HG03442 (cell line): Measurements from ENCODE around the gene MYRF.

Experiments
- ATAC-seq: cut with Tn5 transposase; IDR thresholded peaks from one replicate; pipeline ENCODE4 v1.9.1; 2021; ENCODE audit warnings: mild to moderate bottlenecking, moderate library complexity; ENCODE audit not compliant: unreplicated experiment

MYRF gene

DNA sequence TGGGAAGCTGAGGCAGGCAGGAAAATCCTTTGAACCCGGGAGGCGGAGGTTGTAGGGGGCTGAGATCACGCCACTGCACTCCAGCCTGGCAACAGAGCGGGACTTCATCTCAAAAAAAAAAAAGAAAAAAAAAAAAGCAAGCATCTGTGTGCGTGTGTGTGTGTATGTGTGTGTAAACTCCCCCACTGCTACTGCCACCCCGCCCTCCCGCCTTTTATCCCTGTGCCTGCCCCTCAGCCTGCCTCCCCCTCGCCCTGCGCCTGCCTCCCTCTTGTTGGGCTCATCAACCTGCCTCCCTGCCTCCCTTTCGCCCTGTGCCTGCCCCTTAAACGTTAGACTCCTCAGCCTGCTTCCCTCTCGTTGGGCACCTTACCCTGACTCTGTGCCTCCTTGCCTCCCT, 22.0 kb downstream of the MYRF start:
- no peak for ATAC-seq

GRCh38 chr11:61775106-61775505, 22.7 kb downstream of the MYRF start:
- no peak for ATAC-seq

DNA sequence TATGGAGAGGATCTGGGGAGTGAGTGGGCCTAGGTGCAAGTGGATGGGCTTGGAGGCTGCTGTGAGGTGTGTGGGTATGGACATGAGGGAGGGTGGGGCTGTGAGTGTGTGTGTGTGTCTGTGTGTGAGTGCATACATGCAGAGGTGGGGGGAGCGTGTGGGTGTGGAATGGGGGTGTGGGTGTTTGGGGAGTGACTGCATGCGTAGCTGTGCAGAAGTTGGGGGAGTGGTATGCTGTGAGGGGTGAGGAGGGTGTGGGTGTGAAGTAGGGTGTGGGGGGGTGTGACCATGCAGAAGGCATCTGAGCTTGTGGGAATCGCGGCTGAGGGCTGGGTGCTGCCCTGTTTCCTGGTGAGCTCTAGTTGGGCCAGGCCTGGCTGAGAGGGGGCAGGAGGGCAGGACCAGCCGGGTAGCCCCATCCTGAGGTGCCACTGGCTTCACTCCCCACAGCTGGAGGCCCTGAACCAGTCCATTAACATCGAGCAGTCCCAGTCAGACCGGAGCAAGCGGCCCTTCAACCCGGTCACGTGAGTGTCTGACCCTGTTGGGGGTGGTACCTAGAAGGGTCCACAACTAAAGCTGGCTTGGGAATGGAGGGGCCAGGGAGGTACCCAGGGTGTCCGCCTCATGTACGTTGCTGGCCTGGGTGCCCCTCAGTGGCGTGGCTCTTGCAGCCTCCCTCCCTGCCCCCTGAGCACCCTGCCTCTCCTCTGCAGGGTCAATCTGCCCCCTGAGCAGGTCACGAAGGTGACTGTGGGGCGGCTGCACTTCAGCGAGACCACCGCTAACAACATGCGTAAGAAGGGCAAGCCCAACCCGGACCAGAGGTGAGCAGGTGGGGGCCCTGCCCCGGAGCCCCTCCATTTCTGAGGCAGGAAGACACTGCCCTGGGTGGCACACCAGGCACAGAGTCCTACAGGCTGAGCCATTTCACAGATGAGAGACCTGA, 23.4 kb downstream of the MYRF start:
- no peak for ATAC-seq

- ATAC-seq = peak; percentile 42
Observed at GRCh38 chr11:61776561-61777075, 24.2 kb downstream of the MYRF start.

GRCh38 chr11:61777234-61778090, 25.0 kb downstream of the MYRF start:
- ATAC-seq = no peak

GRCh38 chr11:61778357-61778886, 26.0 kb downstream of the MYRF start:
- ATAC-seq = no peak

DNA sequence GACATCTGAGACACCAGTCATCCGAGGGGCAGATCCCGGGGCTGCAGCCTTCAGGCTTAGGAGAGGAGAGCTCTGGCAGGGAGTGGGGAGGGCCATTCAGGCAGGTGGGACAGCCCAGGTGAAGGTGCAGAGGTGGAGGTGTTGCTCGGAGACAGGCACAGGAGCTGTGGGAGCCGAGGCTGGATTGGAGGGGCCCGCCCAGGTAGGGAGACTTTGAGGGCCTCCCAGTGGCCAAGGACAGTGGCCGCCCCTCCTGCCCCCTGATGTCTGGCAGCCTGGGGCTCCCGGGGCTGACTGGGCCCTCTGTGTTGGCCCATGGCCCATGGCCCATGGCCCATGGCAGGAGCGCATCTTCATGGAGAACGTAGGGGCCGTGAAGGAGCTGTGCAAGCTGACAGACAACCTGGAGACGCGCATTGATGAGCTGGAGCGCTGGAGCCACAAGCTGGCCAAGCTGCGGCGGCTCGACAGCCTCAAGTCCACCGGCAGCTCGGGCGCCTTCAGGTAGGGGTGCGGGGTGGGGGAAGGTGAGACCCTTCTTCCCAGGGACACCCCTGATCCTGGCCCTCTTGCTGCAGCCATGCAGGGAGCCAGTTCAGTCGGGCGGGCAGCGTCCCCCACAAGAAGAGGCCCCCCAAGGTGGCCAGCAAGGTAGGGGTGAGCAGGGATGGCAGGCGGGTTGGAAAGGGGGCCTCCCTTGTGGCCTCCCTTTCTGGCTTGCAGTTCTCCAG, 26.6 kb downstream of the MYRF start:
- ATAC-seq = no peak

- ATAC-seq = no peak
Observed at GRCh38 chr11:61779666-61780525, 27.5 kb downstream of the MYRF start.

DNA sequence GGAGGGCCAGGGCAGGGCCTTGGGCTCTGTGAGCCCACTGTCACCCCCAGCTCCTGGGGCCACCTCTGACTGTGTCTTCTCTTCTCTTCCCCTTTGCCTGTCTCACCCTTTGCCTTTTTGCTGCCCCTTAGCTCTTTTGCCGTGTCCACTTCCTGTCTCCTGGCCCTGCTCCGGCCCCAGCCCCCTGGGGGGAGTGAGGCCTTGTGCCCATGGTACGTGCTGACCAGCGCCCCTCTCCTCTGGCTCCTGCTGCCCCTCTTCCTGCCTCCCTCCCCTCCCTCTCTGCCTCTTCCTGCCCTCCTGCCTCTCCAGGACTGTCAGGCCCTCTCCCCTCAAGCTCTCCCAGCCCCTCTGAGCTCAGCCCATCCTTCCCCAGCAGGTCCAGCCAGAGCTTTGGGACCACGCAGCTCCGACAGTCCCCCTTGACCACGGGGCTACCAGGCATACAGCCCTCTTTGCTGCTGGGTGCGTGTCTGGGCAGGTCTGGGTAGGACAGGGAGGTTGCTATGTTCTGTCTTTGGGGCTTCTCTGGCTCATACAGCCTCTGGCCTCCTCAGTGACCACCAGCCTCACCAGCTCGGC, 28.2 kb downstream of the MYRF start:
- no peak for ATAC-seq

- ATAC-seq = no peak
Observed at GRCh38 chr11:61781585-61781984, 29.1 kb downstream of the MYRF start.

- ATAC-seq = no peak
Observed at GRCh38 chr11:61782299-61782698, 29.9 kb downstream of the MYRF start.

- ATAC-seq = no peak
Observed at GRCh38 chr11:61782841-61783240, 30.4 kb downstream of the MYRF start.

- no peak for ATAC-seq
Observed at GRCh38 chr11:61783717-61784505, 31.5 kb downstream of the MYRF start.

GRCh38 chr11:61784506-61784805, 32.0 kb downstream of the MYRF start:
- ATAC-seq = no peak

GRCh38 chr11:61785837-61786402, 33.5 kb downstream of the MYRF start:
- no peak for ATAC-seq

DNA sequence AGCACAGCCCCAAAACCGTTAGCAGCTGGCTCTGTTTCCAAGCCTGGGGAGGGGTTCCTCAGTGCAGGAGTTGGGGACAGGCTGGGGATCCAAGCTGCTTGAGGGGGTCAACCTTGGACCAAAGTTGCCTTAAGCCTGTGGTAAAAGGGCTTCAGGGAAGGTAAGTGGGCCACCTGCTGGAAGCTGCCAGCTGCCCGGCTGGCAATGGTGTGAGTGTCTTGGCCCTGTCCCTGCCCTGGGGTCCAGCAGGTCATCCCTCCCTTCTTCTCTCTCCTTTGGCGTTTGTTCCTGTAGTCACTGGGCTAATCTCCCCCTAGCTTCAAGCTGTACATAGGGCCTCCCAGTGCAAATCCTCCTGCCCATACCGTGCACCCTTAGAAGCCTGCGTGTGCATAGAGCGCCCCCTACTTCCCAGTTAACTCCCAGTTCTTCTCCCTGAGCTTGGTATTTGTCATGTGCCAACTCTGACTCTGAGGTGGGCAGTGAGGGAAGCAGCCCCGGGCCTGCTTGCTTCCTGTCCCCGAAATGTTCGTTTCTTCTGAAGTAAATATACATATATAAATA, 35.6 kb downstream of the MYRF start:
- ATAC-seq = no peak

- ATAC-seq = no peak
Observed at GRCh38 chr11:61791737-61792309, 39.4 kb downstream of the MYRF start.
